ENCODE measurements around the gene POLR3A. TPM values are rescaled to one million over a fixed set of nuclear protein-coding genes. Genes with fewer than 3 reads are reported as not detected.

POLR3A gene
- total RNA-seq, 1 donor from 2014 or later, result 13.1 TPM

GRCh38 chr10:77983384-77984341 is 45.7 kb downstream of the POLR3A start:
- no peak for TF ChIP-seq CTCF (IDR thresholded peaks at IDR 0.05)
- DNase-seq (ENCODE audit: low spot score), result no peak
- Mint-ChIP-seq H3K27ac (ENCODE audit: unreplicated experiment) (no peak overlapping the region), H3K4me3 (ENCODE audit: unreplicated experiment) (no peak overlapping the region), H3K4me1 (ENCODE audit: low read depth) (no peaks in the 10 kb centered on the region), H3K9me3 (ENCODE audit: low read depth) (no peaks in the 10 kb centered on the region), H3K36me3 (ENCODE audit: low read depth) (peaks cover 47% of the 10 kb centered on the region), H3K27me3 (ENCODE audit: low read depth) (no peaks in the 10 kb centered on the region)

GRCh38 chr10:77981281-77981680 is 48.0 kb downstream of the POLR3A start:
- no peak overlapping the region for H3K4me3 Mint-ChIP-seq (ENCODE audit: unreplicated experiment)
- no peaks in the 10 kb centered on the region for H3K9me3 Mint-ChIP-seq (ENCODE audit: low read depth)
- no peak for DNase-seq (ENCODE audit: low spot score)
- TF ChIP-seq CTCF (IDR thresholded peaks at IDR 0.05), result no peak
- peaks cover 54% of the 10 kb centered on the region for H3K36me3 Mint-ChIP-seq (ENCODE audit: low read depth)
- H3K27ac Mint-ChIP-seq (ENCODE audit: unreplicated experiment), result no peak overlapping the region
- no peaks in the 10 kb centered on the region for H3K27me3 Mint-ChIP-seq (ENCODE audit: low read depth)
- no peaks in the 10 kb centered on the region for H3K4me1 Mint-ChIP-seq (ENCODE audit: low read depth)

- no peak overlapping the region for H3K27ac Mint-ChIP-seq (ENCODE audit: unreplicated experiment)
- peaks cover 42% of the 10 kb centered on the region for H3K36me3 Mint-ChIP-seq (ENCODE audit: low read depth)
- peaks cover 16% of the 10 kb centered on the region for H3K4me1 Mint-ChIP-seq (ENCODE audit: low read depth)
- H3K4me3 Mint-ChIP-seq (ENCODE audit: unreplicated experiment), result no peak overlapping the region
- no peak for DNase-seq (ENCODE audit: low spot score)
- H3K27me3 Mint-ChIP-seq (ENCODE audit: low read depth), result no peaks in the 10 kb centered on the region
- H3K9me3 Mint-ChIP-seq (ENCODE audit: low read depth), result no peaks in the 10 kb centered on the region
- no peak for TF ChIP-seq CTCF (IDR thresholded peaks at IDR 0.05)
These were observed 50.1 kb downstream of the POLR3A start for GRCh38 chr10:77979221-77979620.

- no peak for TF ChIP-seq CTCF (IDR thresholded peaks at IDR 0.05)
- H3K27ac Mint-ChIP-seq (ENCODE audit: unreplicated experiment), result no peak overlapping the region
- H3K27me3 Mint-ChIP-seq (ENCODE audit: low read depth), result no peaks in the 10 kb centered on the region
- peaks cover 37% of the 10 kb centered on the region for H3K36me3 Mint-ChIP-seq (ENCODE audit: low read depth)
- no peak for DNase-seq (ENCODE audit: low spot score)
- peaks cover 17% of the 10 kb centered on the region for H3K4me1 Mint-ChIP-seq (ENCODE audit: low read depth)
- no peak overlapping the region for H3K4me3 Mint-ChIP-seq (ENCODE audit: unreplicated experiment)
- no peaks in the 10 kb centered on the region for H3K9me3 Mint-ChIP-seq (ENCODE audit: low read depth)
These were observed 51.0 kb downstream of the POLR3A start for GRCh38 chr10:77978360-77978759.

- no peak overlapping the region for H3K27ac Mint-ChIP-seq (ENCODE audit: unreplicated experiment)
- DNase-seq (ENCODE audit: low spot score), result no peak
- peaks cover 34% of the 10 kb centered on the region for H3K36me3 Mint-ChIP-seq (ENCODE audit: low read depth)
- no peak for TF ChIP-seq CTCF (IDR thresholded peaks at IDR 0.05)
- H3K27me3 Mint-ChIP-seq (ENCODE audit: low read depth), result no peaks in the 10 kb centered on the region
- H3K4me3 Mint-ChIP-seq (ENCODE audit: unreplicated experiment), result no peak overlapping the region
- H3K9me3 Mint-ChIP-seq (ENCODE audit: low read depth), result no peaks in the 10 kb centered on the region
- H3K4me1 Mint-ChIP-seq (ENCODE audit: low read depth), result peaks cover 17% of the 10 kb centered on the region
These were observed 51.4 kb downstream of the POLR3A start for GRCh38 chr10:77977934-77978333.
